ENCODE measurements around the gene BPIFA2. TPM values are rescaled to one million over a fixed set of nuclear protein-coding genes. Genes with fewer than 3 reads are reported as not detected.
"Not testable (repeated sequence)": the region's sequence is repeated elsewhere in the genome, so short reads cannot be mapped to it uniquely, and the experiment has no call there.

BPIFA2 gene, protein sequence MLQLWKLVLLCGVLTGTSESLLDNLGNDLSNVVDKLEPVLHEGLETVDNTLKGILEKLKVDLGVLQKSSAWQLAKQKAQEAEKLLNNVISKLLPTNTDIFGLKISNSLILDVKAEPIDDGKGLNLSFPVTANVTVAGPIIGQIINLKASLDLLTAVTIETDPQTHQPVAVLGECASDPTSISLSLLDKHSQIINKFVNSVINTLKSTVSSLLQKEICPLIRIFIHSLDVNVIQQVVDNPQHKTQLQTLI
- not detected for total RNA-seq
- long read RNA-seq, donor 1 = 0 reads
- long read RNA-seq, donor 2 = 0 reads

- Histone ChIP-seq H3K9me3 (peaks cover 9% of the 10 kb centered on the region), H3K36me3 (ENCODE audit: low read depth) (no peaks in the 10 kb centered on the region), H3K4me3 (no peak within 1 kb of the TSS), H3K4me1 (ENCODE audit: low read depth) (no peaks in the 10 kb centered on the region)
- intact Hi-C loops (cut with DNase I, micrococcal nuclease) = no loop called here
- DNase-seq (no peak), ATAC-seq (no peak)
- TF ChIP-seq, protein P1, sequence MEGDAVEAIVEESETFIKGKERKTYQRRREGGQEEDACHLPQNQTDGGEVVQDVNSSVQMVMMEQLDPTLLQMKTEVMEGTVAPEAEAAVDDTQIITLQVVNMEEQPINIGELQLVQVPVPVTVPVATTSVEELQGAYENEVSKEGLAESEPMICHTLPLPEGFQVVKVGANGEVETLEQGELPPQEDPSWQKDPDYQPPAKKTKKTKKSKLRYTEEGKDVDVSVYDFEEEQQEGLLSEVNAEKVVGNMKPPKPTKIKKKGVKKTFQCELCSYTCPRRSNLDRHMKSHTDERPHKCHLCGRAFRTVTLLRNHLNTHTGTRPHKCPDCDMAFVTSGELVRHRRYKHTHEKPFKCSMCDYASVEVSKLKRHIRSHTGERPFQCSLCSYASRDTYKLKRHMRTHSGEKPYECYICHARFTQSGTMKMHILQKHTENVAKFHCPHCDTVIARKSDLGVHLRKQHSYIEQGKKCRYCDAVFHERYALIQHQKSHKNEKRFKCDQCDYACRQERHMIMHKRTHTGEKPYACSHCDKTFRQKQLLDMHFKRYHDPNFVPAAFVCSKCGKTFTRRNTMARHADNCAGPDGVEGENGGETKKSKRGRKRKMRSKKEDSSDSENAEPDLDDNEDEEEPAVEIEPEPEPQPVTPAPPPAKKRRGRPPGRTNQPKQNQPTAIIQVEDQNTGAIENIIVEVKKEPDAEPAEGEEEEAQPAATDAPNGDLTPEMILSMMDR (IDR thresholded peaks at IDR 0.05) = no peak
These were observed at the start of gene BPIFA2 for GRCh38 chr20:33167859-33168258. BPIFA2 (plus strand) TSS chr20:33168159; CDS start chr20:33169146, 987 bp downstream.

GRCh38 chr20:33119725-33120720 lies 47.9 kb upstream of the BPIFA2 start:
- Histone ChIP-seq H3K4me3 (no peak overlapping the region), H3K36me3 (ENCODE audit: low read depth) (no peaks in the 10 kb centered on the region), H3K4me1 (ENCODE audit: low read depth) (no peaks in the 10 kb centered on the region), H3K9me3 (no peaks in the 10 kb centered on the region)
- TF ChIP-seq, protein P1 (IDR thresholded peaks at IDR 0.05) = no peak
- intact Hi-C loops (cut with DNase I, micrococcal nuclease) = no loop called here
- DNase-seq (no peak), ATAC-seq (no peak)

DNA sequence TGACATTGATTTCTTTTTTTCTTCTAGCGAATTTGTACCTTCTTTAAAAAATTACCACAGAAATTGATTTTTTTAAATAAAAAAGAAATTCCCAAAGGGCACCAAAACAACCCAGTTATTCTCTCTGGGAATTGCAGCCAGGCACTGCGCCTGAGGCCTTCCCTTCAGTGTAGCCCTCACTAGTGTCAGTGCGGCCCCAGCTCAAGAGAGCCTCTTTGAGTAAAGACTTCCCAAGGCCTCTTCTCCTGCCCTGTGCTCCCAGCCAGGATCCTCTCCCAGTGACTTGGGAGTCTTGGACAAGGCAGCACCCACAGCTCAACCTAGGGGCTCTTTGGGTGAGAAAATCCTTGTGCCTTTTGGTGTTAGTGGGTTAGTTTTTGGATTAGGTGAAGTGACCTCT lies 47.0 kb upstream of the BPIFA2 start:
- ATAC-seq (no peak), DNase-seq (no peak)
- intact Hi-C loops (cut with DNase I, micrococcal nuclease) = no loop called here
- no peaks in the 10 kb centered on the region for H3K4me1 ChIP-seq (ENCODE audit: low read depth)
- H3K36me3 ChIP-seq (ENCODE audit: low read depth) = no peaks in the 10 kb centered on the region
- no peak overlapping the region for H3K4me3 ChIP-seq
- TF ChIP-seq, protein P1 (IDR thresholded peaks at IDR 0.05) = no peak
- no peaks in the 10 kb centered on the region for H3K9me3 ChIP-seq

- intact Hi-C loops (cut with DNase I, micrococcal nuclease); DNase-seq; H3K9me3 ChIP-seq; H3K4me3 ChIP-seq; H3K36me3 ChIP-seq (ENCODE audit: low read depth); H3K4me1 ChIP-seq (ENCODE audit: low read depth); ATAC-seq: not testable (repeated sequence)
These were observed 45.7 kb upstream of the BPIFA2 start for GRCh38 chr20:33122297-33122696.

GRCh38 chr20:33124261-33124660 lies 43.7 kb upstream of the BPIFA2 start:
- Histone ChIP-seq H3K9me3 (no peaks in the 10 kb centered on the region), H3K36me3 (ENCODE audit: low read depth) (no peaks in the 10 kb centered on the region), H3K4me1 (ENCODE audit: low read depth) (no peaks in the 10 kb centered on the region), H3K4me3 (no peak overlapping the region)
- TF ChIP-seq, protein P1 (IDR thresholded peaks at IDR 0.05) = no peak
- no peak for ATAC-seq
- DNase-seq = no peak
- intact Hi-C loops (cut with DNase I, micrococcal nuclease) = no loop called here

- H3K4me1 ChIP-seq (ENCODE audit: low read depth) = no peaks in the 10 kb centered on the region
- intact Hi-C loops (cut with DNase I, micrococcal nuclease) = no loop called here
- no peak overlapping the region for H3K4me3 ChIP-seq
- DNase-seq = no peak
- H3K9me3 ChIP-seq = no peaks in the 10 kb centered on the region
- TF ChIP-seq, protein P1 (IDR thresholded peaks at IDR 0.05) = no peak
- no peaks in the 10 kb centered on the region for H3K36me3 ChIP-seq (ENCODE audit: low read depth)
- no peak for ATAC-seq
These were observed 43.0 kb upstream of the BPIFA2 start for GRCh38 chr20:33124994-33125393.

All from mucosa of descending colon (tissue), 3 donors.